Neural cell (in vitro differentiated cells): Measurements from ENCODE around the gene TBX18. TPM values are rescaled to one million over a fixed set of nuclear protein-coding genes. Genes with fewer than 3 reads are reported as not detected.

ENCODE experiments used
- H2AFZ ChIP-seq: fragments of 200-600, 300-800 bp; sonication (generic), shearing (Covaris generic); 2 replicates; pipeline ENCODE4 v1.6.0; 2014; ENCODE audit warnings: low read depth, mild to moderate bottlenecking, antibody characterized with exemption, low read length, moderate library complexity
- H3F3A ChIP-seq: fragments of 200-600 bp; shearing (Covaris generic); 2 replicates; pipeline ENCODE4 v1.6.1; 2016; ENCODE audit warnings: mild to moderate bottlenecking, moderate library complexity, mixed read lengths, antibody characterized with exemption, low read length; ENCODE audit not compliant: insufficient read depth, poor library complexity, severe bottlenecking
- H3K27ac ChIP-seq: fragments of 200-600, 300-800 bp; sonication (generic), shearing (Covaris generic); 2 replicates; pipeline ENCODE4 v1.5.1; 2014; ENCODE audit warnings: mild to moderate bottlenecking, low read length, moderate library complexity
- H3K27me3 ChIP-seq: fragments of 300-800, 200-600 bp; sonication (generic), shearing (Covaris generic); 2 replicates; pipeline ENCODE4 v1.6.0; 2014; ENCODE audit warnings: mild to moderate bottlenecking, low read depth, low read length, moderate library complexity; ENCODE audit not compliant: insufficient read depth
- H3K36me3 ChIP-seq: fragments of 300-800, 200-600 bp; sonication (generic), shearing (Covaris generic); 2 replicates; pipeline ENCODE4 v1.5.1; 2014; ENCODE audit warnings: mild to moderate bottlenecking, antibody characterized with exemption, low read length, moderate library complexity; ENCODE audit not compliant: insufficient read depth
- H3K4me2 ChIP-seq: fragments of 300-800, 200-600 bp; sonication (generic), shearing (Covaris generic); 2 replicates; pipeline ENCODE4 v1.6.0; 2014; ENCODE audit warnings: mild to moderate bottlenecking, low read length
- H3K4me3 ChIP-seq: fragments of 300-800, 200-600 bp; sonication (generic), shearing (Covaris generic); 2 replicates; pipeline ENCODE4 v1.5.1; 2014; ENCODE audit warnings: mild to moderate bottlenecking, low read length, moderate library complexity
- H3K79me2 ChIP-seq: fragments of 200-600 bp; shearing (Covaris generic); replicated peaks from 2 replicates; pipeline ENCODE4 v1.6.0; 2014; ENCODE audit warnings: mild to moderate bottlenecking, low read length, moderate library complexity; ENCODE audit not compliant: insufficient read depth
- H3K9ac ChIP-seq: fragments of 300-800, 200-600 bp; sonication (generic), shearing (Covaris generic); 2 replicates; pipeline ENCODE4 v1.6.1; 2016; ENCODE audit warnings: mild to moderate bottlenecking, low read length, mixed read lengths
- H3K9me2 ChIP-seq: fragments of 200-600 bp; shearing (Covaris generic); 2 replicates; pipeline ENCODE4 v1.6.1; 2016; ENCODE audit warnings: mild to moderate bottlenecking, low read length, mixed read lengths; ENCODE audit not compliant: insufficient read depth
- H3K9me3 ChIP-seq: fragments of 200-600, 300-800 bp; sonication (generic), shearing (Covaris generic); 2 replicates; pipeline ENCODE4 v1.6.1; 2016; ENCODE audit warnings: mild to moderate bottlenecking, mixed run types, low read length, moderate library complexity, mixed read lengths
- H4K20me1 ChIP-seq: fragments of 200-600 bp; shearing (Covaris generic); 2 replicates; pipeline ENCODE4 v1.6.1; 2016; ENCODE audit warnings: mild to moderate bottlenecking, mixed run types; ENCODE audit not compliant: insufficient read depth
- CTCF ChIP-seq: fragments of 450-650 bp; IDR thresholded peaks from 2 replicates; pipeline ENCODE4 v1.5.1; 2014; ENCODE audit warnings: antibody characterized with exemption, mild to moderate bottlenecking, moderate library complexity; ENCODE audit not compliant: poor library complexity, severe bottlenecking
- EP300 ChIP-seq: fragments of 450-650 bp; conservative IDR thresholded peaks from 2 replicates; pipeline ENCODE4 v1.6.1; 2014; ENCODE audit warnings: antibody characterized with exemption, mild to moderate bottlenecking, moderate library complexity; ENCODE audit not compliant: poor library complexity, severe bottlenecking
- EZH2 ChIP-seq: fragments of 200-600, 300-800 bp; shearing (Covaris generic), sonication (generic); IDR thresholded peaks from 2 replicates; pipeline ENCODE4 v1.6.1; 2014; ENCODE audit warnings: antibody characterized with exemption, low read length, borderline replicate concordance, mild to moderate bottlenecking; ENCODE audit not compliant: insufficient read depth, poor library complexity, severe bottlenecking
- MXI1 ChIP-seq: fragments of 450-650 bp; conservative IDR thresholded peaks from 2 replicates; pipeline ENCODE4 v1.6.1; 2014; ENCODE audit warnings: antibody characterized with exemption, mild to moderate bottlenecking; ENCODE audit not compliant: poor library complexity, severe bottlenecking
- POLR2AphosphoS5 ChIP-seq: IDR thresholded peaks from 2 replicates; pipeline ENCODE4 v1.6.1; 2012
- RAD21 ChIP-seq: fragments of 450-650 bp; conservative IDR thresholded peaks from 2 replicates; pipeline ENCODE4 v1.6.1; 2014; ENCODE audit warnings: antibody characterized with exemption, mild to moderate bottlenecking, moderate library complexity
- REST ChIP-seq: IDR thresholded peaks from 2 replicates; pipeline ENCODE4 v1.6.1; 2012; ENCODE audit warnings: borderline replicate concordance
- SMC3 ChIP-seq: fragments of 450-650 bp; conservative IDR thresholded peaks from 2 replicates; pipeline ENCODE4 v1.6.1; 2014; ENCODE audit warnings: antibody characterized with exemption, mild to moderate bottlenecking, moderate library complexity; ENCODE audit not compliant: poor library complexity
- TAF1 ChIP-seq: IDR thresholded peaks from 2 replicates; pipeline ENCODE4 v1.6.1; 2012; ENCODE audit warnings: low read depth
- polyA plus RNA-seq: library from polyadenylated mRNA; depleted of rRNA; stranded (reverse); fragments of >200 nt; gene quantifications from 2 replicates; pipeline ENCODE4 v1.2.3, GENCODE V29; 2014

TBX18 gene
- polyA plus RNA-seq, 1 donor from 2014 or later, result not detected

- no peak overlapping the region for H3K9ac ChIP-seq
- TF ChIP-seq CTCF (peak; percentile 25), EP300 (no peak), REST (no peak), SMC3 (peak; percentile 55), TAF1 (no peak), POLR2AphosphoS5 (no peak), EZH2 (peak; percentile 95), RAD21 (peak; percentile 45), MXI1 (peak; percentile 49)
- H3K79me2 ChIP-seq, result no peaks in the 10 kb centered on the region
- H3K27me3 ChIP-seq, result peaks cover 100% of the 10 kb centered on the region
- peak overlapping the region; percentile 88 for H3K4me2 ChIP-seq
- H3K36me3 ChIP-seq, result no peaks in the 10 kb centered on the region
- H4K20me1 ChIP-seq, result no peaks in the 10 kb centered on the region
- no peaks in the 10 kb centered on the region for H3K9me2 ChIP-seq
- H3K9me3 ChIP-seq, result no peaks in the 10 kb centered on the region
- H3F3A ChIP-seq, result no peaks in the 10 kb centered on the region
- peak overlapping the region; percentile 79 for H3K4me3 ChIP-seq
- no peak overlapping the region for H3K27ac ChIP-seq
- peak overlapping the region; percentile 19 for H2AFZ ChIP-seq
These were observed 9.2 kb upstream of the TBX18 start for GRCh38 chr6:84773431-84774156.

- no peaks in the 10 kb centered on the region for H3K9me2 ChIP-seq
- no peak overlapping the region for H3K9ac ChIP-seq
- no peaks in the 10 kb centered on the region for H3F3A ChIP-seq
- no peaks in the 10 kb centered on the region for H3K9me3 ChIP-seq
- H3K79me2 ChIP-seq, result no peaks in the 10 kb centered on the region
- H3K4me2 ChIP-seq, result peak overlapping the region; percentile 88
- H4K20me1 ChIP-seq, result no peaks in the 10 kb centered on the region
- no peak overlapping the region for H2AFZ ChIP-seq
- no peak for TF ChIP-seq TAF1
- TF ChIP-seq EZH2, result no peak
- TF ChIP-seq POLR2AphosphoS5, result no peak
- TF ChIP-seq CTCF, result no peak
- no peak for TF ChIP-seq REST
- TF ChIP-seq SMC3, result no peak
- TF ChIP-seq MXI1, result no peak
- no peak for TF ChIP-seq RAD21
- TF ChIP-seq EP300, result no peak
- peaks cover 100% of the 10 kb centered on the region for H3K27me3 ChIP-seq
- H3K36me3 ChIP-seq, result no peaks in the 10 kb centered on the region
- peak overlapping the region; percentile 79 for H3K4me3 ChIP-seq
- no peak overlapping the region for H3K27ac ChIP-seq
These were observed 8.7 kb upstream of the TBX18 start for GRCh38 chr6:84773133-84773430.
